Calu3 (cell line): Measurements from ENCODE around the gene EMCN. TPM values are rescaled to one million over a fixed set of nuclear protein-coding genes. Genes with fewer than 3 reads are reported as not detected.

Experiments
- BruUV-seq: library from RNA; stranded (reverse); fragments of 400-500 nt; replicated peaks from 2 replicates; lab custom pipeline; 2021; lab: Mats Ljungman, UMichigan
- CTCF ChIA-PET: fragments of 300-600 bp; sonication (Branson Sonifier 250); formaldehyde crosslinking; loops from one replicate; lab custom pipeline; 2022; ENCODE audit warnings: antibody characterized with exemption; lab: Charles Lee
- DNase-seq: peaks from one replicate; pipeline ENCODE4 v3.0.0; 2022
- H3K27ac Mint-ChIP-seq: one replicate; pipeline ENCODE4 v1.8.0; 2022; ENCODE audit warnings: mixed read lengths; ENCODE audit not compliant: unreplicated experiment
- H3K27me3 Mint-ChIP-seq: one replicate; pipeline ENCODE4 v1.8.0; 2022; ENCODE audit warnings: mixed read lengths; ENCODE audit not compliant: unreplicated experiment
- H3K36me3 Mint-ChIP-seq: one replicate; pipeline ENCODE4 v1.8.0; 2022; ENCODE audit warnings: mild to moderate bottlenecking, moderate library complexity, mixed read lengths; ENCODE audit not compliant: insufficient read depth, unreplicated experiment
- H3K4me1 Mint-ChIP-seq: one replicate; pipeline ENCODE4 v1.8.0; 2022; ENCODE audit warnings: mild to moderate bottlenecking, low read depth, mixed read lengths; ENCODE audit not compliant: unreplicated experiment
- H3K4me3 Mint-ChIP-seq: one replicate; pipeline ENCODE4 v1.8.0; 2022; ENCODE audit warnings: mild to moderate bottlenecking, low read depth, moderate library complexity, mixed read lengths; ENCODE audit not compliant: unreplicated experiment
- H3K9me3 Mint-ChIP-seq: one replicate; pipeline ENCODE4 v1.8.0; 2022; ENCODE audit warnings: low read depth, mixed read lengths; ENCODE audit not compliant: unreplicated experiment
- intact Hi-C: fragments of 100-400 bp; cut with micrococcal nuclease; formaldehyde crosslinking; loops from one replicate; pipeline ENCODE4 v1.10.0; 2022; ENCODE audit not compliant: unreplicated experiment
- total RNA-seq: library from RNA; stranded (reverse); gene quantifications from 2 replicates; pipeline ENCODE4 v1.2.3, GENCODE V29; 2022
- TF ChIP-seq, protein P1 (sequence below): fragments of 200-600 bp; IDR thresholded peaks from one replicate; pipeline ENCODE4 v1.8.0; 2022; ENCODE audit warnings: antibody characterized with exemption; ENCODE audit not compliant: unreplicated experiment

EMCN gene
- total RNA-seq, 1 experiment from 2014 or later: not detected

DNA sequence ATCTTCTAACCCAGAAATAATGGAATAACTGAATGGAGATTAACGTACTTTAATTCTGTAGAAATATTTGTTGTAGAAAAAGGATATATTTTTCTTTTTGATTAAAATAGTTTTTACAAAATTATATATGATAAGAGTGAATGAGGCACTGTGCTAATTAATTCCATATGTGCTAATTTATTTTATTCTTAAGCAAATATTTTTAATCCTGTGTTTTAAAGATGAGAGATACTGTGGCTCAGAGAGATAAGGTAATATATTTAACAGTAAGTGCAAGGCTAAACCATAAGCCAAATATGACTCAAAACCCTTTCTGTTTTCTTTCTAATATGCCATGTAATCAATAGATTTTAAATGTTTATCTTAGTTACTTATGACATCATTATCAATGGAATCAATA is 88.2 kb downstream of the EMCN start:
- Mint-ChIP-seq H3K4me3 (no peak overlapping the region), H3K4me1 (peaks cover 12% of the 10 kb centered on the region), H3K9me3 (peaks cover 7% of the 10 kb centered on the region), H3K27ac (no peak overlapping the region), H3K27me3 (no peaks in the 10 kb centered on the region), H3K36me3 (no peaks in the 10 kb centered on the region)
- intact Hi-C loops: loop anchor here (10.0 kb wide), 1 partner anchor 465 kb away; no protein-coding TSS in a partner anchor
- BruUV-seq: no TSS peak
- DNase-seq: no peak
- CTCF ChIA-PET: no interaction called here
- TF ChIP-seq, protein P1, sequence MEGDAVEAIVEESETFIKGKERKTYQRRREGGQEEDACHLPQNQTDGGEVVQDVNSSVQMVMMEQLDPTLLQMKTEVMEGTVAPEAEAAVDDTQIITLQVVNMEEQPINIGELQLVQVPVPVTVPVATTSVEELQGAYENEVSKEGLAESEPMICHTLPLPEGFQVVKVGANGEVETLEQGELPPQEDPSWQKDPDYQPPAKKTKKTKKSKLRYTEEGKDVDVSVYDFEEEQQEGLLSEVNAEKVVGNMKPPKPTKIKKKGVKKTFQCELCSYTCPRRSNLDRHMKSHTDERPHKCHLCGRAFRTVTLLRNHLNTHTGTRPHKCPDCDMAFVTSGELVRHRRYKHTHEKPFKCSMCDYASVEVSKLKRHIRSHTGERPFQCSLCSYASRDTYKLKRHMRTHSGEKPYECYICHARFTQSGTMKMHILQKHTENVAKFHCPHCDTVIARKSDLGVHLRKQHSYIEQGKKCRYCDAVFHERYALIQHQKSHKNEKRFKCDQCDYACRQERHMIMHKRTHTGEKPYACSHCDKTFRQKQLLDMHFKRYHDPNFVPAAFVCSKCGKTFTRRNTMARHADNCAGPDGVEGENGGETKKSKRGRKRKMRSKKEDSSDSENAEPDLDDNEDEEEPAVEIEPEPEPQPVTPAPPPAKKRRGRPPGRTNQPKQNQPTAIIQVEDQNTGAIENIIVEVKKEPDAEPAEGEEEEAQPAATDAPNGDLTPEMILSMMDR: no peak

- peak; percentile 29 for DNase-seq
- H3K4me1 Mint-ChIP-seq: peaks cover 14% of the 10 kb centered on the region
- CTCF ChIA-PET: no interaction called here
Measured at GRCh38 chr4:100428051-100428450, 89.8 kb downstream of the EMCN start.

DNA sequence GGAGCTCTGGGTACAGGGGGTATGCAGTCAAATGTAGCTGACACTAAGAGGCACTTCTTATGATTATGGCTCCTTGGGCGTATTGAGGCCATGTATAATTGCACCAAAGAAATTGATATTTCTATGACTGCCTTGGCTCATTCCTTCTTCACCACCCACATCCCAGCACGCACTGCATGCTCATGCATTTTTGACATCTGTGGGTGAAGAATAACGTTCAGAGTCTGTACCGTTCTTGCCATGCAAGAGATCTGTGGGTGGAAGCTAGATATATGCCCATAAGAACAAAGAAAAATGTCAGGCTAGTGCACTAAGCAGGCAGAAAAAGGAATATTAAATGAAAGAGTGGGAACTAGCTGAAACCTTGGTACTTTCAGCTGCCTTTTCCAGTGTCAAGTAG is 93.4 kb downstream of the EMCN start:
- CTCF ChIA-PET: interaction anchor here (0.5 kb wide), 1 partner anchor 601 kb away, joined by 4 read pairs; no protein-coding TSS in a partner anchor
- no peaks in the 10 kb centered on the region for H3K36me3 Mint-ChIP-seq
- no TSS peak for BruUV-seq
- H3K27me3 Mint-ChIP-seq: no peaks in the 10 kb centered on the region
- no peak overlapping the region for H3K27ac Mint-ChIP-seq
- H3K4me1 Mint-ChIP-seq: peaks cover 29% of the 10 kb centered on the region
- no peak overlapping the region for H3K4me3 Mint-ChIP-seq
- peaks cover 4% of the 10 kb centered on the region for H3K9me3 Mint-ChIP-seq
- intact Hi-C loops: loop anchor here (10.0 kb wide), 1 partner anchor 470 kb away; no protein-coding TSS in a partner anchor
- TF ChIP-seq, protein P1: no peak
- DNase-seq: no peak

More at GRCh38 chr4:100428051-100428450, 89.8 kb downstream of the EMCN start:
- Mint-ChIP-seq H3K4me3 (no peak overlapping the region), H3K9me3 (peaks cover 4% of the 10 kb centered on the region), H3K36me3 (no peaks in the 10 kb centered on the region), H3K27ac (peak overlapping the region; percentile 50), H3K27me3 (no peaks in the 10 kb centered on the region)
- TF ChIP-seq, protein P1: no peak
- no TSS peak for BruUV-seq
- intact Hi-C loops: loop anchor here (10.0 kb wide), 1 partner anchor 467 kb away; no protein-coding TSS in a partner anchor

DNA sequence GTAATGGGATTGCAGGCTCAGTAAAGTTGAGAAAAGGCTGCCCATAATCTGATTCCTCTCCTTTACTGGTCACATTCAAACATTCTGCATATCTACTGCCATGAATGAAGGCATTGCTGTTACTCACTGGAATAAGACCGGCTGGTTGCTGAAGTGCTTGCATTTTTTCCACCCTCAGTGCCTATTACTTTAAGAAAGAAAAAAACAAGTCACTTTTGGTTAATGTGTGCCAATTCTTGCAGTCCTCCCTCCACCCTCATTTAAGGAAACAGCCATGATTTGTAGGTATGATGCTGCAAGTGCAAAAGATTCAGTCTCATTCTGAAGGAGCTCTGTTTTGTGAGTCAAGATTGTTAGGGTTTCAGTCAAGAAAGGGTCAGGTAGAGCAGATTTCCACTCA is 94.9 kb downstream of the EMCN start:
- TF ChIP-seq, protein P1: no peak
- H3K4me1 Mint-ChIP-seq: peaks cover 22% of the 10 kb centered on the region
- peaks cover 3% of the 10 kb centered on the region for H3K9me3 Mint-ChIP-seq
- no peak overlapping the region for H3K27ac Mint-ChIP-seq
- H3K4me3 Mint-ChIP-seq: no peak overlapping the region
- BruUV-seq: no TSS peak
- H3K27me3 Mint-ChIP-seq: no peaks in the 10 kb centered on the region
- no peaks in the 10 kb centered on the region for H3K36me3 Mint-ChIP-seq
- intact Hi-C loops: loop anchor here (1.0 to 10.0 kb wide), 2 partner anchors 32 to 472 kb away; no protein-coding TSS in a partner anchor
- DNase-seq: no peak
- CTCF ChIA-PET: no interaction called here
